HUES64 (cell line): ENCODE data around the gene PPP2R2C.

ENCODE experiments used
- H3K27ac ChIP-seq: 2 replicates; pipeline ENCODE4 v1.7.0; 2013; ENCODE audit warnings: low read depth, low read length, inconsistent platforms
- H3K27me3 ChIP-seq: 2 replicates; pipeline ENCODE4 v1.6.1; 2013; ENCODE audit warnings: mild to moderate bottlenecking, low read length; ENCODE audit not compliant: insufficient read depth
- H3K36me3 ChIP-seq: 2 replicates; pipeline ENCODE4 v1.6.1; 2013; ENCODE audit warnings: mild to moderate bottlenecking, low read length; ENCODE audit not compliant: insufficient read depth
- H3K4me1 ChIP-seq: 2 replicates; pipeline ENCODE4 v1.6.1; 2013; ENCODE audit warnings: mild to moderate bottlenecking, low read length, moderate library complexity; ENCODE audit not compliant: insufficient read depth
- H3K4me3 ChIP-seq: 2 replicates; pipeline ENCODE4 v1.5.1; 2013; ENCODE audit warnings: mild to moderate bottlenecking, low read length, moderate library complexity
- H3K9ac ChIP-seq: 2 replicates; pipeline ENCODE4 v1.6.1; 2013; ENCODE audit warnings: mild to moderate bottlenecking, low read depth, low read length
- H3K9me3 ChIP-seq: 2 replicates; pipeline ENCODE4 v1.6.1; 2013; ENCODE audit warnings: low read depth, low read length; ENCODE audit not compliant: insufficient read depth
- WGBS: fragments of 150-250, 120-280 bp; methylation state at CpG from one replicate; pipeline ENCODE4 v1.1.7; 2013; ENCODE audit warnings: missing lambda C conversion rate; 5-methylcytosine and 5-hydroxymethylcytosine counted together

The PPP2R2C gene

GRCh38 chr4:6354119-6354518 is 118.3 kb downstream of the PPP2R2C start:
- Histone ChIP-seq H3K36me3 (no peaks in the 10 kb centered on the region), H3K9me3 (no peaks in the 10 kb centered on the region), H3K27me3 (no peaks in the 10 kb centered on the region), H3K9ac (no peak overlapping the region), H3K4me1 (no peaks in the 10 kb centered on the region), H3K4me3 (no peak overlapping the region), H3K27ac (no peak overlapping the region)
- WGBS, result 84% methylated on average over 15 of the region's 15 CpGs

GRCh38 chr4:6352031-6352692 is 120.3 kb downstream of the PPP2R2C start:
- Histone ChIP-seq H3K4me3 (no peak overlapping the region), H3K36me3 (no peaks in the 10 kb centered on the region), H3K9ac (no peak overlapping the region), H3K9me3 (no peaks in the 10 kb centered on the region), H3K27ac (no peak overlapping the region), H3K27me3 (no peaks in the 10 kb centered on the region), H3K4me1 (no peaks in the 10 kb centered on the region)
- 83% methylated on average over 13 of the region's 13 CpGs for WGBS

GRCh38 chr4:6351246-6352000 is 121.0 kb downstream of the PPP2R2C start:
- Histone ChIP-seq H3K27me3 (no peaks in the 10 kb centered on the region), H3K9me3 (no peaks in the 10 kb centered on the region), H3K9ac (no peak overlapping the region), H3K36me3 (no peaks in the 10 kb centered on the region), H3K4me3 (no peak overlapping the region), H3K4me1 (no peaks in the 10 kb centered on the region), H3K27ac (no peak overlapping the region)
- WGBS, result 96% methylated on average over 20 of the region's 22 CpGs

GRCh38 chr4:6350646-6351045 is 121.8 kb downstream of the PPP2R2C start:
- Histone ChIP-seq H3K27ac (no peak overlapping the region), H3K9me3 (no peaks in the 10 kb centered on the region), H3K4me1 (no peaks in the 10 kb centered on the region), H3K4me3 (no peak overlapping the region), H3K27me3 (no peaks in the 10 kb centered on the region), H3K9ac (no peak overlapping the region), H3K36me3 (no peaks in the 10 kb centered on the region)
- 93% methylated on average over 8 of the region's 8 CpGs for WGBS

GRCh38 chr4:6349896-6350603 is 122.4 kb downstream of the PPP2R2C start:
- Histone ChIP-seq H3K9me3 (no peaks in the 10 kb centered on the region), H3K4me1 (no peaks in the 10 kb centered on the region), H3K27me3 (no peaks in the 10 kb centered on the region), H3K9ac (no peak overlapping the region), H3K4me3 (no peak overlapping the region), H3K36me3 (no peaks in the 10 kb centered on the region), H3K27ac (no peak overlapping the region)
- WGBS, result 91% methylated on average over 17 of the region's 19 CpGs

GRCh38 chr4:6348408-6348807 is 124.0 kb downstream of the PPP2R2C start:
- Histone ChIP-seq H3K27ac (no peak overlapping the region), H3K9ac (no peak overlapping the region), H3K27me3 (no peaks in the 10 kb centered on the region), H3K36me3 (no peaks in the 10 kb centered on the region), H3K4me3 (no peak overlapping the region), H3K9me3 (no peaks in the 10 kb centered on the region), H3K4me1 (no peaks in the 10 kb centered on the region)
- 89% methylated on average over 4 of the region's 4 CpGs for WGBS

- Histone ChIP-seq H3K27ac (no peak overlapping the region), H3K36me3 (no peaks in the 10 kb centered on the region), H3K4me1 (no peaks in the 10 kb centered on the region), H3K9ac (no peak overlapping the region), H3K27me3 (no peaks in the 10 kb centered on the region), H3K9me3 (no peaks in the 10 kb centered on the region), H3K4me3 (no peak overlapping the region)
- 89% methylated on average over 17 of the region's 17 CpGs for WGBS
Measured at GRCh38 chr4:6347511-6348045, 124.8 kb downstream of the PPP2R2C start.

- H3K9me3 ChIP-seq, result no peaks in the 10 kb centered on the region
- H3K4me3 ChIP-seq, result no peak overlapping the region
- 93% methylated on average over 16 of the region's 16 CpGs for WGBS
- no peak overlapping the region for H3K27ac ChIP-seq
- no peak overlapping the region for H3K9ac ChIP-seq
- H3K36me3 ChIP-seq, result no peaks in the 10 kb centered on the region
- H3K27me3 ChIP-seq, result no peaks in the 10 kb centered on the region
- no peaks in the 10 kb centered on the region for H3K4me1 ChIP-seq
Measured at GRCh38 chr4:6346373-6347110, 125.9 kb downstream of the PPP2R2C start.

- no peaks in the 10 kb centered on the region for H3K4me1 ChIP-seq
- no peak overlapping the region for H3K9ac ChIP-seq
- 88% methylated on average over 13 of the region's 13 CpGs for WGBS
- no peaks in the 10 kb centered on the region for H3K36me3 ChIP-seq
- no peak overlapping the region for H3K4me3 ChIP-seq
- no peaks in the 10 kb centered on the region for H3K9me3 ChIP-seq
- no peak overlapping the region for H3K27ac ChIP-seq
- H3K27me3 ChIP-seq, result no peaks in the 10 kb centered on the region
Measured at GRCh38 chr4:6345866-6346265, 126.5 kb downstream of the PPP2R2C start.

- Histone ChIP-seq H3K27ac (no peak overlapping the region), H3K27me3 (no peaks in the 10 kb centered on the region), H3K4me3 (no peak overlapping the region), H3K9ac (no peak overlapping the region), H3K4me1 (no peaks in the 10 kb centered on the region), H3K36me3 (no peaks in the 10 kb centered on the region), H3K9me3 (no peaks in the 10 kb centered on the region)
- WGBS, result 81% methylated on average over 27 of the region's 27 CpGs
Measured at GRCh38 chr4:6345096-6345830, 127.2 kb downstream of the PPP2R2C start.
